Rectal smooth muscle tissue (tissue), 1 donor: ENCODE results near the gene NME1.

ENCODE experiments used
- H3K27ac ChIP-seq: one replicate; pipeline ENCODE4 v1.7.0; 2013; ENCODE audit warnings: low read depth, low read length, inconsistent platforms
- H3K27me3 ChIP-seq: one replicate; pipeline ENCODE4 v1.7.0; 2013; ENCODE audit warnings: low read length; ENCODE audit not compliant: control insufficient read depth, insufficient read depth
- H3K36me3 ChIP-seq: one replicate; pipeline ENCODE4 v1.7.0; 2013; ENCODE audit warnings: low read length; ENCODE audit not compliant: control insufficient read depth, insufficient read depth
- H3K4me1 ChIP-seq: one replicate; pipeline ENCODE4 v1.7.0; 2013; ENCODE audit warnings: low read length; ENCODE audit not compliant: control insufficient read depth, insufficient read depth
- H3K4me3 ChIP-seq: one replicate; pipeline ENCODE4 v1.7.0; 2013; ENCODE audit warnings: low read length
- H3K9ac ChIP-seq: one replicate; pipeline ENCODE4 v1.7.0; 2013; ENCODE audit warnings: low read length

The NME1 gene

GRCh38 chr17:51184124-51184523 lies 30.8 kb downstream of the NME1 start:
- H3K4me1 ChIP-seq, result no peaks in the 10 kb centered on the region
- H3K4me3 ChIP-seq, result no peak overlapping the region
- H3K36me3 ChIP-seq, result peaks cover 2% of the 10 kb centered on the region
- H3K27me3 ChIP-seq, result no peaks in the 10 kb centered on the region
- no peak overlapping the region for H3K27ac ChIP-seq
- H3K9ac ChIP-seq, result no peak overlapping the region

GRCh38 chr17:51185763-51186332 lies 32.5 kb downstream of the NME1 start:
- Histone ChIP-seq H3K27ac (no peak overlapping the region), H3K27me3 (no peaks in the 10 kb centered on the region), H3K4me1 (no peaks in the 10 kb centered on the region), H3K4me3 (no peak overlapping the region), H3K36me3 (peaks cover 2% of the 10 kb centered on the region), H3K9ac (no peak overlapping the region)

GRCh38 chr17:51188271-51188833 lies 35.0 kb downstream of the NME1 start:
- H3K27me3 ChIP-seq, result no peaks in the 10 kb centered on the region
- H3K4me1 ChIP-seq, result no peaks in the 10 kb centered on the region
- no peak overlapping the region for H3K27ac ChIP-seq
- H3K9ac ChIP-seq, result no peak overlapping the region
- H3K36me3 ChIP-seq, result peaks cover 10% of the 10 kb centered on the region
- H3K4me3 ChIP-seq, result no peak overlapping the region

GRCh38 chr17:51189162-51189561 lies 35.8 kb downstream of the NME1 start:
- H3K36me3 ChIP-seq, result peaks cover 10% of the 10 kb centered on the region
- H3K27me3 ChIP-seq, result no peaks in the 10 kb centered on the region
- H3K4me3 ChIP-seq, result no peak overlapping the region
- no peaks in the 10 kb centered on the region for H3K4me1 ChIP-seq
- no peak overlapping the region for H3K9ac ChIP-seq
- H3K27ac ChIP-seq, result no peak overlapping the region

- H3K36me3 ChIP-seq, result peaks cover 10% of the 10 kb centered on the region
- H3K9ac ChIP-seq, result no peak overlapping the region
- H3K27ac ChIP-seq, result no peak overlapping the region
- H3K27me3 ChIP-seq, result no peaks in the 10 kb centered on the region
- no peak overlapping the region for H3K4me3 ChIP-seq
- no peaks in the 10 kb centered on the region for H3K4me1 ChIP-seq
These were observed 36.3 kb downstream of the NME1 start for GRCh38 chr17:51189628-51190027.

- peaks cover 10% of the 10 kb centered on the region for H3K36me3 ChIP-seq
These were observed 38.5 kb downstream of the NME1 start for GRCh38 chr17:51191895-51192294.

GRCh38 chr17:51197754-51198153 lies 44.4 kb downstream of the NME1 start:
- H3K27me3 ChIP-seq, result no peaks in the 10 kb centered on the region
- no peak overlapping the region for H3K27ac ChIP-seq
- no peak overlapping the region for H3K9ac ChIP-seq
- peaks cover 6% of the 10 kb centered on the region for H3K36me3 ChIP-seq
- no peaks in the 10 kb centered on the region for H3K4me1 ChIP-seq
- H3K4me3 ChIP-seq, result no peak overlapping the region

More at GRCh38 chr17:51191895-51192294, 38.5 kb downstream of the NME1 start:
- Histone ChIP-seq H3K27me3 (no peaks in the 10 kb centered on the region), H3K9ac (no peak overlapping the region), H3K4me3 (no peak overlapping the region), H3K4me1 (no peaks in the 10 kb centered on the region), H3K27ac (no peak overlapping the region)

GRCh38 chr17:51200295-51200694 lies 46.9 kb downstream of the NME1 start:
- Histone ChIP-seq H3K4me1 (no peaks in the 10 kb centered on the region), H3K36me3 (peaks cover 11% of the 10 kb centered on the region), H3K4me3 (no peak overlapping the region), H3K9ac (no peak overlapping the region), H3K27me3 (no peaks in the 10 kb centered on the region), H3K27ac (no peak overlapping the region)

- H3K27ac ChIP-seq, result no peak overlapping the region
These were observed 47.5 kb downstream of the NME1 start for GRCh38 chr17:51200846-51201245.

GRCh38 chr17:51203838-51204237 lies 50.5 kb downstream of the NME1 start:
- no peak overlapping the region for H3K4me3 ChIP-seq
- no peaks in the 10 kb centered on the region for H3K27me3 ChIP-seq
- peaks cover 16% of the 10 kb centered on the region for H3K36me3 ChIP-seq
- no peak overlapping the region for H3K27ac ChIP-seq
- H3K4me1 ChIP-seq, result no peaks in the 10 kb centered on the region
- no peak overlapping the region for H3K9ac ChIP-seq

More at GRCh38 chr17:51200846-51201245, 47.5 kb downstream of the NME1 start:
- Histone ChIP-seq H3K9ac (no peak overlapping the region), H3K4me3 (no peak overlapping the region), H3K27me3 (no peaks in the 10 kb centered on the region), H3K36me3 (peaks cover 12% of the 10 kb centered on the region), H3K4me1 (no peaks in the 10 kb centered on the region)
